ENCODE measurements around the gene TACR1. TPM values are rescaled to one million over a fixed set of nuclear protein-coding genes. Genes with fewer than 3 reads are reported as not detected.

TACR1 gene
- polyA plus RNA-seq, 1 donor from 2014 or later: 0.78 TPM

- Histone ChIP-seq H3K36me3 (ENCODE audit: insufficient read depth, low read length) (no peaks in the 10 kb centered on the region), H3K9me2 (ENCODE audit: insufficient read depth, low read length) (no peaks in the 10 kb centered on the region), H3K4me3 (ENCODE audit: low read length) (no peak overlapping the region), H3F3A (ENCODE audit: insufficient read depth, low read length, poor library complexity, severe bottlenecking) (no peaks in the 10 kb centered on the region), H3K79me2 (replicated peaks; ENCODE audit: insufficient read depth, low read length) (no peaks in the 10 kb centered on the region), H3K9me3 (ENCODE audit: low read length) (no peaks in the 10 kb centered on the region), H3K27me3 (ENCODE audit: insufficient read depth, low read depth, low read length) (no peaks in the 10 kb centered on the region), H3K4me2 (ENCODE audit: low read length) (no peak overlapping the region), H3K27ac (ENCODE audit: low read length) (no peak overlapping the region), H4K20me1 (ENCODE audit: insufficient read depth) (no peaks in the 10 kb centered on the region), H3K9ac (ENCODE audit: low read length) (no peak overlapping the region), H2AFZ (ENCODE audit: low read depth, low read length) (no peak overlapping the region)
- TF ChIP-seq POLR2AphosphoS5 (IDR thresholded peaks at IDR 0.05) (no peak), REST (IDR thresholded peaks at IDR 0.05; ENCODE audit: borderline replicate concordance) (no peak), EZH2 (IDR thresholded peaks at IDR 0.05; ENCODE audit: borderline replicate concordance, insufficient read depth, low read length, poor library complexity, severe bottlenecking) (no peak), TAF1 (IDR thresholded peaks at IDR 0.05; ENCODE audit: low read depth) (no peak), RAD21 (conservative IDR thresholded peaks at IDR 0.05) (no peak), CTCF (IDR thresholded peaks at IDR 0.05; ENCODE audit: poor library complexity, severe bottlenecking) (no peak)
Observed at GRCh38 chr2:75175456-75175855, 23.9 kb downstream of the TACR1 start.

GRCh38 chr2:75174981-75175380 lies 24.3 kb downstream of the TACR1 start:
- Histone ChIP-seq H3K9ac (ENCODE audit: low read length) (no peak overlapping the region), H3K9me3 (ENCODE audit: low read length) (no peaks in the 10 kb centered on the region), H3K79me2 (replicated peaks; ENCODE audit: insufficient read depth, low read length) (no peaks in the 10 kb centered on the region), H3K27me3 (ENCODE audit: insufficient read depth, low read depth, low read length) (no peaks in the 10 kb centered on the region), H3K9me2 (ENCODE audit: insufficient read depth, low read length) (no peaks in the 10 kb centered on the region), H3K4me2 (ENCODE audit: low read length) (no peak overlapping the region), H3K36me3 (ENCODE audit: insufficient read depth, low read length) (no peaks in the 10 kb centered on the region), H4K20me1 (ENCODE audit: insufficient read depth) (no peaks in the 10 kb centered on the region), H2AFZ (ENCODE audit: low read depth, low read length) (no peak overlapping the region), H3F3A (ENCODE audit: insufficient read depth, low read length, poor library complexity, severe bottlenecking) (no peaks in the 10 kb centered on the region), H3K4me3 (ENCODE audit: low read length) (no peak overlapping the region), H3K27ac (ENCODE audit: low read length) (no peak overlapping the region)
- no peak for TF ChIP-seq TAF1 (IDR thresholded peaks at IDR 0.05; ENCODE audit: low read depth)
- TF ChIP-seq POLR2AphosphoS5 (IDR thresholded peaks at IDR 0.05): no peak

GRCh38 chr2:75174519-75174918 lies 24.8 kb downstream of the TACR1 start:
- H3K9me2 ChIP-seq (ENCODE audit: insufficient read depth, low read length): no peaks in the 10 kb centered on the region
- TF ChIP-seq EP300 (conservative IDR thresholded peaks at IDR 0.05; ENCODE audit: poor library complexity, severe bottlenecking) (no peak), RAD21 (conservative IDR thresholded peaks at IDR 0.05) (no peak), EZH2 (IDR thresholded peaks at IDR 0.05; ENCODE audit: borderline replicate concordance, insufficient read depth, low read length, poor library complexity, severe bottlenecking) (no peak), SMC3 (conservative IDR thresholded peaks at IDR 0.05; ENCODE audit: poor library complexity) (no peak)
- no peak overlapping the region for H3K4me2 ChIP-seq (ENCODE audit: low read length)
- H2AFZ ChIP-seq (ENCODE audit: low read depth, low read length): no peak overlapping the region
- no peaks in the 10 kb centered on the region for H3F3A ChIP-seq (ENCODE audit: insufficient read depth, low read length, poor library complexity, severe bottlenecking)
- no peaks in the 10 kb centered on the region for H3K36me3 ChIP-seq (ENCODE audit: insufficient read depth, low read length)
- no peak overlapping the region for H3K9ac ChIP-seq (ENCODE audit: low read length)
- no peaks in the 10 kb centered on the region for H3K9me3 ChIP-seq (ENCODE audit: low read length)
- no peaks in the 10 kb centered on the region for H3K79me2 ChIP-seq (replicated peaks; ENCODE audit: insufficient read depth, low read length)
- H3K27me3 ChIP-seq (ENCODE audit: insufficient read depth, low read depth, low read length): no peaks in the 10 kb centered on the region
- H4K20me1 ChIP-seq (ENCODE audit: insufficient read depth): no peaks in the 10 kb centered on the region
- no peak overlapping the region for H3K27ac ChIP-seq (ENCODE audit: low read length)
- H3K4me3 ChIP-seq (ENCODE audit: low read length): no peak overlapping the region
